Natural killer cell (primary cell): ENCODE results near the gene SLC7A6. TPM values are rescaled to one million over a fixed set of nuclear protein-coding genes. Genes with fewer than 3 reads are reported as not detected.

ENCODE experiments used
- ATAC-seq, 3 donors: fragments of 150-1000 bp in 2 of 3; fragments of 200-7000 bp in 1 of 3; cut with Tn5 transposase; 1 replicate in 1 of 3; 2 replicates in 2 of 3; pipeline ENCODE4 v1.10.0; 2021; ENCODE audit warnings: mild to moderate bottlenecking in 2 of 3, moderate library complexity in 2 of 3
- DNase-seq, 2 donors: peaks; one replicate each; pipeline versions ENCODE4 v3.0.0 to v3.0.0-alpha.2; 2013 to 2021; ENCODE audit warnings: mixed read lengths in 1 of 2
- H3K27ac ChIP-seq: one replicate; pipeline ENCODE4 v1.5.1; 2013; ENCODE audit warnings: mild to moderate bottlenecking, low read length
- H3K27me3 ChIP-seq: one replicate; pipeline ENCODE4 v1.6.1; 2013; ENCODE audit warnings: low read length; ENCODE audit not compliant: control insufficient read depth, insufficient read depth
- H3K36me3 ChIP-seq: one replicate; pipeline ENCODE4 v1.6.1; 2013; ENCODE audit warnings: low read length; ENCODE audit not compliant: control insufficient read depth, insufficient read depth
- H3K4me1 ChIP-seq: one replicate; pipeline ENCODE4 v1.6.1; 2013; ENCODE audit warnings: low read length; ENCODE audit not compliant: control insufficient read depth, insufficient read depth
- H3K4me3 ChIP-seq: one replicate; pipeline ENCODE4 v1.5.1; 2013; ENCODE audit warnings: low read length
- H3K9me3 ChIP-seq: one replicate; pipeline ENCODE4 v1.6.1; 2013; ENCODE audit warnings: low read length; ENCODE audit not compliant: control insufficient read depth, insufficient read depth
- H3K27ac Mint-ChIP-seq, 2 donors: one replicate each; pipeline ENCODE4 v1.8.0; 2022; ENCODE audit warnings: mild to moderate bottlenecking in 2 of 2, mixed read lengths in 2 of 2, moderate library complexity in 1 of 2
- H3K27me3 Mint-ChIP-seq, 2 donors: one replicate each; pipeline ENCODE4 v1.8.0; 2022; ENCODE audit warnings: low read depth in 2 of 2, mixed read lengths in 2 of 2
- H3K36me3 Mint-ChIP-seq: one replicate; pipeline ENCODE4 v1.8.0; 2022; ENCODE audit warnings: mixed read lengths
- H3K4me1 Mint-ChIP-seq, 2 donors: one replicate each; pipeline ENCODE4 v1.8.0; 2022; ENCODE audit warnings: mixed read lengths in 2 of 2
- H3K4me3 Mint-ChIP-seq: one replicate; pipeline ENCODE4 v1.8.0; 2022; ENCODE audit warnings: mild to moderate bottlenecking, moderate library complexity, mixed read lengths
- H3K9me3 Mint-ChIP-seq, 2 donors: one replicate each; pipeline ENCODE4 v1.8.0; 2022; ENCODE audit warnings: mixed read lengths in 2 of 2
- CTCF ChIP-seq: fragments of 200-600 bp; IDR thresholded peaks from one replicate; pipeline ENCODE4 v1.8.0; 2022; ENCODE audit warnings: antibody characterized with exemption
- WGBS: methylation state at CpG from one replicate; pipeline ENCODE4 v1.1.7; 2013; ENCODE audit warnings: missing lambda C conversion rate; ENCODE audit not compliant: insufficient coverage; 5-methylcytosine and 5-hydroxymethylcytosine counted together
- intact Hi-C: fragments of 100-400 bp; cut with micrococcal nuclease; formaldehyde crosslinking; loops from one replicate; pipeline ENCODE4 v1.14.2; 2022
- total RNA-seq, 4 donors: library from RNA; stranded (reverse); fragments of 120-200 nt in 1 of 4; gene quantifications; one replicate each; pipeline versions ENCODE4 v1.2.3 to v1.2.4, GENCODE V29; 2013 to 2022

Gene SLC7A6
- total RNA-seq, 3 donors from 2014 or later (not counting 1 experiment from before 2014, with no cell fraction given): 46.6 to 84.9 (median 69.6) TPM

GRCh38 chr16:68257251-68257905 is 6.9 kb upstream of the SLC7A6 start:
- H3K27ac Mint-ChIP-seq: no peak overlapping the region

GRCh38 chr16:68257906-68258800 is 6.2 kb upstream of the SLC7A6 start:
- H3K9me3 Mint-ChIP-seq: no peaks in the 10 kb centered on the region
- no peaks in the 10 kb centered on the region for H3K9me3 ChIP-seq
- no peaks in the 10 kb centered on the region for H3K27me3 Mint-ChIP-seq
- peaks cover 3 to 11% of the 10 kb centered on the region in 2 donors for H3K4me1 Mint-ChIP-seq
- H3K4me3 ChIP-seq: no peak overlapping the region
- H3K36me3 ChIP-seq: peaks cover 15% of the 10 kb centered on the region
- intact Hi-C loops: no loop called here
- peaks cover 20% of the 10 kb centered on the region for H3K4me1 ChIP-seq
- no peaks in the 10 kb centered on the region for H3K27me3 ChIP-seq
- ATAC-seq: no peak
- H3K4me3 Mint-ChIP-seq: no peak overlapping the region
- WGBS: 52% methylated on average over 13 of the region's 13 CpGs
- no peak overlapping the region for H3K27ac Mint-ChIP-seq
- no peak for TF ChIP-seq CTCF
- peak overlapping the region; percentile 18 for H3K27ac ChIP-seq
- DNase-seq: no peak
- no peaks in the 10 kb centered on the region for H3K36me3 Mint-ChIP-seq

More at GRCh38 chr16:68257251-68257905, 6.9 kb upstream of the SLC7A6 start:
- Mint-ChIP-seq H3K9me3 (no peaks in the 10 kb centered on the region), H3K36me3 (no peaks in the 10 kb centered on the region), H3K27me3 (no peaks in the 10 kb centered on the region), H3K4me1 (peaks cover 0 to 8% of the 10 kb centered on the region in 2 donors), H3K4me3 (no peak overlapping the region)
- no peak for ATAC-seq
- 56% methylated on average over 6 of the region's 6 CpGs for WGBS
- Histone ChIP-seq H3K36me3 (peaks cover 15% of the 10 kb centered on the region), H3K27me3 (no peaks in the 10 kb centered on the region), H3K4me3 (no peak overlapping the region), H3K4me1 (peaks cover 18% of the 10 kb centered on the region), H3K27ac (peak overlapping the region; percentile 18), H3K9me3 (no peaks in the 10 kb centered on the region)
- intact Hi-C loops: no loop called here
- peak in 1 of 2 donors; percentile 46 for DNase-seq
- TF ChIP-seq CTCF: no peak

GRCh38 chr16:68259007-68259825 is 5.1 kb upstream of the SLC7A6 start:
- no peak overlapping the region for H3K27ac Mint-ChIP-seq
- no peaks in the 10 kb centered on the region for H3K27me3 Mint-ChIP-seq
- ATAC-seq: no peak

More at GRCh38 chr16:68259007-68259825, 5.1 kb upstream of the SLC7A6 start:
- Histone ChIP-seq H3K9me3 (no peaks in the 10 kb centered on the region), H3K4me3 (no peak overlapping the region), H3K4me1 (peaks cover 29% of the 10 kb centered on the region), H3K27ac (no peak overlapping the region), H3K36me3 (peaks cover 15% of the 10 kb centered on the region), H3K27me3 (no peaks in the 10 kb centered on the region)
- DNase-seq: no peak
- no peaks in the 10 kb centered on the region for H3K9me3 Mint-ChIP-seq
- WGBS: 93% methylated on average over 27 of the region's 27 CpGs
- no peaks in the 10 kb centered on the region for H3K36me3 Mint-ChIP-seq
- intact Hi-C loops: no loop called here
- H3K4me3 Mint-ChIP-seq: no peak overlapping the region
- TF ChIP-seq CTCF: no peak
- H3K4me1 Mint-ChIP-seq: peaks cover 11 to 21% of the 10 kb centered on the region in 2 donors
